CD4-positive, alpha-beta T cell (primary cell): ENCODE data around the gene MLXIP. TPM values are rescaled to one million over a fixed set of nuclear protein-coding genes. Genes with fewer than 3 reads are reported as not detected.

Experiments
- ATAC-seq: fragments of 200-7000 bp; cut with Tn5 transposase; one replicate; pipeline ENCODE4 v1.10.0; 2022; ENCODE audit warnings: mild to moderate bottlenecking; ENCODE audit not compliant: poor library complexity
- CTCF ChIA-PET: fragments of 350-600 bp; sonication (Branson Sonifier 250); formaldehyde crosslinking; loops from one replicate; lab custom pipeline; 2021; ENCODE audit warnings: antibody characterized with exemption, inconsistent platforms; lab: Charles Lee
- POLR2A ChIA-PET: fragments of 350-600 bp; sonication (Branson Sonifier 250); formaldehyde crosslinking; loops from one replicate; lab custom pipeline; 2021; ENCODE audit warnings: antibody characterized with exemption, inconsistent platforms; lab: Charles Lee
- DNase-seq, 14 experiments: peaks; one replicate each; pipeline ENCODE4 v3.0.0-alpha.2; 2013 to 2020; ENCODE audit warnings: mixed read lengths in 2 of 14
- H3K27ac ChIP-seq, 2 donors: one replicate each; pipeline versions ENCODE4 v1.5.1 to v1.7.0; 2013; ENCODE audit warnings: low read length in 2 of 2, low read depth in 1 of 2, mild to moderate bottlenecking in 1 of 2
- H3K27me3 ChIP-seq, 2 experiments: 1 replicate in 1 of 2; 2 replicates in 1 of 2; pipeline versions ENCODE4 v1.6.1 to v1.7.0; 2013; ENCODE audit warnings: low read length in 2 of 2, control low read depth in 1 of 2, mild to moderate bottlenecking in 1 of 2, moderate library complexity in 1 of 2; ENCODE audit not compliant: insufficient read depth in 2 of 2, control insufficient read depth in 1 of 2
- H3K36me3 ChIP-seq: one replicate; pipeline ENCODE4 v1.6.1; 2013; ENCODE audit warnings: low read length, control low read depth; ENCODE audit not compliant: insufficient read depth
- H3K4me1 ChIP-seq: one replicate; pipeline ENCODE4 v1.6.1; 2013; ENCODE audit warnings: low read length, control low read depth; ENCODE audit not compliant: insufficient read depth
- H3K4me3 ChIP-seq: one replicate; pipeline ENCODE4 v1.5.1; 2013; ENCODE audit warnings: mild to moderate bottlenecking, low read length, moderate library complexity
- H3K9me3 ChIP-seq, 2 experiments: 1 replicate in 1 of 2; 2 replicates in 1 of 2; pipeline versions ENCODE4 v1.6.1 to v1.7.0; 2013; ENCODE audit warnings: low read length in 2 of 2, mild to moderate bottlenecking in 2 of 2, control low read depth in 1 of 2, moderate library complexity in 1 of 2; ENCODE audit not compliant: control insufficient read depth in 1 of 2, insufficient read depth in 1 of 2
- H3K27ac Mint-ChIP-seq: one replicate; pipeline ENCODE4 v1.8.0; 2020; ENCODE audit warnings: mixed read lengths
- H3K27me3 Mint-ChIP-seq: one replicate; pipeline ENCODE4 v1.8.0; 2021; ENCODE audit warnings: mixed read lengths
- H3K36me3 Mint-ChIP-seq: one replicate; pipeline ENCODE4 v1.8.0; 2021; ENCODE audit warnings: low read depth, mixed read lengths
- H3K4me1 Mint-ChIP-seq: one replicate; pipeline ENCODE4 v1.8.0; 2021; ENCODE audit warnings: low read depth, mixed read lengths
- H3K4me3 Mint-ChIP-seq: one replicate; pipeline ENCODE4 v1.8.0; 2020; ENCODE audit warnings: mild to moderate bottlenecking, mixed read lengths
- H3K9me3 Mint-ChIP-seq: one replicate; pipeline ENCODE4 v1.8.0; 2020; ENCODE audit warnings: mixed read lengths
- intact Hi-C, 2 experiments: fragments of 100-400 bp; cut with DNase I in 1 of 2; cut with micrococcal nuclease in 1 of 2; formaldehyde crosslinking; loops; one replicate each; pipeline versions ENCODE4 v1.15.1 to v1.9.0; 2023 to 2025; cut with DNase I, micrococcal nuclease
- total RNA-seq, 174 experiments: library from RNA in 2 of 174; stranded (reverse) in 2 of 174; gene quantifications; one replicate each; pipeline ENCODE4 v1.2.3 and lab custom pipeline; 2021 to 2026
- TF ChIP-seq, protein P1 (sequence below): fragments of 200-600 bp; IDR thresholded peaks from one replicate; pipeline ENCODE4 v1.8.0; 2022; ENCODE audit warnings: antibody characterized with exemption, mild to moderate bottlenecking

Gene MLXIP
- total RNA-seq, 2 experiments from 2014 or later: 98.0 to 99.3 TPM

- Histone ChIP-seq H3K27me3 (no peaks in the 10 kb centered on the region), H3K9me3 (no peaks in the 10 kb centered on the region), H3K4me3 (peak overlapping the region; percentile 96), H3K4me1 (peaks cover 78% of the 10 kb centered on the region), H3K36me3 (peaks cover 16% of the 10 kb centered on the region), H3K27ac (peak overlapping the region; percentile 59 to 79)
- TF ChIP-seq, protein P1, sequence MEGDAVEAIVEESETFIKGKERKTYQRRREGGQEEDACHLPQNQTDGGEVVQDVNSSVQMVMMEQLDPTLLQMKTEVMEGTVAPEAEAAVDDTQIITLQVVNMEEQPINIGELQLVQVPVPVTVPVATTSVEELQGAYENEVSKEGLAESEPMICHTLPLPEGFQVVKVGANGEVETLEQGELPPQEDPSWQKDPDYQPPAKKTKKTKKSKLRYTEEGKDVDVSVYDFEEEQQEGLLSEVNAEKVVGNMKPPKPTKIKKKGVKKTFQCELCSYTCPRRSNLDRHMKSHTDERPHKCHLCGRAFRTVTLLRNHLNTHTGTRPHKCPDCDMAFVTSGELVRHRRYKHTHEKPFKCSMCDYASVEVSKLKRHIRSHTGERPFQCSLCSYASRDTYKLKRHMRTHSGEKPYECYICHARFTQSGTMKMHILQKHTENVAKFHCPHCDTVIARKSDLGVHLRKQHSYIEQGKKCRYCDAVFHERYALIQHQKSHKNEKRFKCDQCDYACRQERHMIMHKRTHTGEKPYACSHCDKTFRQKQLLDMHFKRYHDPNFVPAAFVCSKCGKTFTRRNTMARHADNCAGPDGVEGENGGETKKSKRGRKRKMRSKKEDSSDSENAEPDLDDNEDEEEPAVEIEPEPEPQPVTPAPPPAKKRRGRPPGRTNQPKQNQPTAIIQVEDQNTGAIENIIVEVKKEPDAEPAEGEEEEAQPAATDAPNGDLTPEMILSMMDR: no peak
- CTCF ChIA-PET: interaction anchor here (1.0 kb wide), 1 partner anchor 28 kb away, joined by 3 read pairs; no protein-coding TSS in a partner anchor
- no peaks in the 10 kb centered on the region for H3K27me3 Mint-ChIP-seq
- POLR2A ChIA-PET: interaction anchor here (0.7 to 5.8 kb wide), 8 partner anchors 15 to 162 kb away, joined by 4 to 110 read pairs (median 7); no protein-coding TSS in a partner anchor
- peaks cover 44% of the 10 kb centered on the region for H3K36me3 Mint-ChIP-seq
- DNase-seq (no peak), ATAC-seq (no peak)
- H3K27ac Mint-ChIP-seq: peak overlapping the region; percentile 84
- H3K9me3 Mint-ChIP-seq: no peaks in the 10 kb centered on the region
- peaks cover 86% of the 10 kb centered on the region for H3K4me1 Mint-ChIP-seq
- intact Hi-C loops: loop anchor here in 1 of 2 experiments (2.0 to 5.0 kb wide), 2 partner anchors 16 to 40 kb away; no protein-coding TSS in a partner anchor
- peak overlapping the region; percentile 84 for H3K4me3 Mint-ChIP-seq
These were observed 4.2 kb downstream of the MLXIP start for GRCh38 chr12:122082621-122083356.

- no peak for ATAC-seq
- Mint-ChIP-seq H3K4me3 (no peak overlapping the region), H3K27ac (no peak overlapping the region), H3K27me3 (no peaks in the 10 kb centered on the region), H3K9me3 (no peaks in the 10 kb centered on the region), H3K4me1 (peaks cover 96% of the 10 kb centered on the region), H3K36me3 (peaks cover 46% of the 10 kb centered on the region)
- CTCF ChIA-PET: interaction anchor here (0.7 kb wide), 1 partner anchor 242 kb away, joined by 4 read pairs; no protein-coding TSS in a partner anchor
- no peak for DNase-seq
- Histone ChIP-seq H3K27ac (no peak overlapping the region), H3K36me3 (peaks cover 23% of the 10 kb centered on the region), H3K27me3 (no peaks in the 10 kb centered on the region), H3K9me3 (no peaks in the 10 kb centered on the region), H3K4me3 (no peak overlapping the region), H3K4me1 (peaks cover 88% of the 10 kb centered on the region)
- POLR2A ChIA-PET: no interaction called here
- TF ChIP-seq, protein P1: no peak
- intact Hi-C loops: loop anchor here in 1 of 2 experiments (5.0 kb wide), 1 partner anchor 37 kb away; no protein-coding TSS in a partner anchor
These were observed 6.4 kb downstream of the MLXIP start for GRCh38 chr12:122084857-122085405.

- TF ChIP-seq, protein P1: no peak
- Histone ChIP-seq H3K4me3 (no peak overlapping the region), H3K9me3 (no peaks in the 10 kb centered on the region), H3K4me1 (peaks cover 82% of the 10 kb centered on the region), H3K27ac (peak overlapping the region in 1 of 2 donors; percentile 9), H3K27me3 (no peaks in the 10 kb centered on the region), H3K36me3 (peaks cover 23% of the 10 kb centered on the region)
- H3K9me3 Mint-ChIP-seq: no peaks in the 10 kb centered on the region
- intact Hi-C loops: no loop called here
- peaks cover 91% of the 10 kb centered on the region for H3K4me1 Mint-ChIP-seq
- peaks cover 40% of the 10 kb centered on the region for H3K36me3 Mint-ChIP-seq
- CTCF ChIA-PET: interaction anchor here (0.7 kb wide), 1 partner anchor 241 kb away, joined by 4 read pairs; no protein-coding TSS in a partner anchor
- H3K27me3 Mint-ChIP-seq: no peaks in the 10 kb centered on the region
- peak overlapping the region; percentile 80 for H3K4me3 Mint-ChIP-seq
- ATAC-seq: no peak
- POLR2A ChIA-PET: interaction anchor here (1.2 kb wide), 2 partner anchors 10 to 13 kb away, joined by 3 to 4 read pairs; no protein-coding TSS in a partner anchor
- no peak overlapping the region for H3K27ac Mint-ChIP-seq
- DNase-seq: no peak
These were observed 7.0 kb downstream of the MLXIP start for GRCh38 chr12:122085591-122085990.
